ENCODE measurements around the gene SRL. TPM values are rescaled to one million over a fixed set of nuclear protein-coding genes. Genes with fewer than 3 reads are reported as not detected.

SRL gene
- total RNA-seq, 1 experiment from 2014 or later = not detected

GRCh38 chr16:4200781-4201137 lies 41.1 kb downstream of the SRL start:
- peaks cover 5% of the 10 kb centered on the region; the same call in 1 of the 2 replicates for H3K4me1 ChIP-seq (ENCODE audit: control insufficient read depth, insufficient read depth, low read length)
- ATAC-seq (peak; percentile 43), DNase-seq (ENCODE audit: low read depth, low spot score) (no peak)
- no peak overlapping the region for H3K4me3 ChIP-seq (ENCODE audit: low read depth in 2 of 2, low read length in 2 of 2)
- CTCF ChIA-PET = interaction anchor here (0.5 to 1.2 kb wide), 6 partner anchors 24 to 124 kb away, joined by 3 to 8 read pairs (median 4); no protein-coding TSS in a partner anchor
- no TSS peak for BruUV-seq (replicated peaks)
- in situ Hi-C loops (cut with HindIII; ENCODE audit: low pct_unique_long_range_greater_than_20kb, low sequenced_read_pairs) (no loop called here), intact Hi-C loops (cut with micrococcal nuclease; ENCODE audit: unreplicated experiment) (loop anchor here (5.0 kb wide), 1 partner anchor 52 kb away; no protein-coding TSS in a partner anchor)
- POLR2A ChIA-PET = interaction anchor here (0.7 kb wide), 1 partner anchor 267 kb away, joined by 9 read pairs; no protein-coding TSS in a partner anchor
- no peaks in the 10 kb centered on the region for H3K36me3 ChIP-seq (ENCODE audit: control insufficient read depth, insufficient read depth, low read length)
- H3K27ac ChIP-seq (ENCODE audit: low read length) = no peak overlapping the region
- H3K9me3 ChIP-seq (ENCODE audit: control insufficient read depth, insufficient read depth, low read depth, low read length) = no peaks in the 10 kb centered on the region
- H3K27me3 ChIP-seq (ENCODE audit: control insufficient read depth, insufficient read depth, low read length) = no peaks in the 10 kb centered on the region
- TF ChIP-seq TCF7L2 (IDR thresholded peaks at IDR 0.05; ENCODE audit: low read depth, low read length) (no peak), CTCF (IDR thresholded peaks at IDR 0.05) (no peak), POLR2AphosphoS5 (IDR thresholded peaks at IDR 0.05; ENCODE audit: low read depth, low read length) (no peak), REST (IDR thresholded peaks at IDR 0.05; ENCODE audit: insufficient read depth in 1 of 2, low read depth in 2 of 2, low read length in 1 of 2) (no peak), SIN3A (IDR thresholded peaks at IDR 0.05; ENCODE audit: borderline replicate concordance, insufficient read depth, low read depth, low read length) (no peak)

GRCh38 chr16:4200000-4200780 lies 41.7 kb downstream of the SRL start:
- H3K4me3 ChIP-seq (ENCODE audit: low read depth in 2 of 2, low read length in 2 of 2) = no peak overlapping the region
- H3K27me3 ChIP-seq (ENCODE audit: control insufficient read depth, insufficient read depth, low read length) = no peaks in the 10 kb centered on the region
- ATAC-seq = peak; percentile 93
- no peaks in the 10 kb centered on the region for H3K9me3 ChIP-seq (ENCODE audit: control insufficient read depth, insufficient read depth, low read depth, low read length)
- intact Hi-C loops (cut with micrococcal nuclease; ENCODE audit: unreplicated experiment) (loop anchor here (5.0 kb wide), 1 partner anchor 52 kb away; no protein-coding TSS in a partner anchor), in situ Hi-C loops (cut with HindIII; ENCODE audit: low pct_unique_long_range_greater_than_20kb, low sequenced_read_pairs) (no loop called here)
- TF ChIP-seq TCF7L2 (IDR thresholded peaks at IDR 0.05; ENCODE audit: low read depth, low read length) (no peak), SIN3A (IDR thresholded peaks at IDR 0.05; ENCODE audit: borderline replicate concordance, insufficient read depth, low read depth, low read length) (no peak), CTCF (IDR thresholded peaks at IDR 0.05) (no peak; the same call in 1 of the 2 replicates), POLR2AphosphoS5 (IDR thresholded peaks at IDR 0.05; ENCODE audit: low read depth, low read length) (no peak), REST (IDR thresholded peaks at IDR 0.05; ENCODE audit: insufficient read depth in 1 of 2, low read depth in 2 of 2, low read length in 1 of 2) (no peak)
- H3K36me3 ChIP-seq (ENCODE audit: control insufficient read depth, insufficient read depth, low read length) = no peaks in the 10 kb centered on the region
- no peak overlapping the region for H3K27ac ChIP-seq (ENCODE audit: low read length)
- ChIA-PET POLR2A (no interaction called here), CTCF (interaction anchor here (0.5 to 1.2 kb wide), 3 partner anchors 24 to 54 kb away, joined by 3 to 8 read pairs (median 5); no protein-coding TSS in a partner anchor)
- no peak for DNase-seq (ENCODE audit: low read depth, low spot score)
- H3K4me1 ChIP-seq (ENCODE audit: control insufficient read depth, insufficient read depth, low read length) = peaks cover 5% of the 10 kb centered on the region; the same call in 1 of the 2 replicates
- BruUV-seq (replicated peaks) = no TSS peak
